ENCODE data around the gene FPGS.

Gene FPGS

DNA sequence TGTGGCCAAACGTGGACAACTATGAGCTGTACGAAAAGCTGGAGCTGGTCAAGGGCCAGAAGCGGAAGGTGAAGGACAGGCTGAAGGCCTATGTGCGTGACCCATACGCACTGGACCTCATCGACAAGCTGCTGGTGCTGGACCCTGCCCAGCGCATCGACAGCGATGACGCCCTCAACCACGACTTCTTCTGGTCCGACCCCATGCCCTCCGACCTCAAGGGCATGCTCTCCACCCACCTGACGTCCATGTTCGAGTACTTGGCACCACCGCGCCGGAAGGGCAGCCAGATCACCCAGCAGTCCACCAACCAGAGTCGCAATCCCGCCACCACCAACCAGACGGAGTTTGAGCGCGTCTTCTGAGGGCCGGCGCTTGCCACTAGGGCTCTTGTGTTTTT lies 13.5 kb upstream of the FPGS start:
- no peak for DNase-seq (ENCODE audit: low spot score)

GRCh38 chr9:127790094-127790855 lies 12.4 kb upstream of the FPGS start:
- DNase-seq (ENCODE audit: low spot score), result no peak

GRCh38 chr9:127791085-127791484 lies 11.6 kb upstream of the FPGS start:
- no peak for DNase-seq (ENCODE audit: low spot score)

DNA sequence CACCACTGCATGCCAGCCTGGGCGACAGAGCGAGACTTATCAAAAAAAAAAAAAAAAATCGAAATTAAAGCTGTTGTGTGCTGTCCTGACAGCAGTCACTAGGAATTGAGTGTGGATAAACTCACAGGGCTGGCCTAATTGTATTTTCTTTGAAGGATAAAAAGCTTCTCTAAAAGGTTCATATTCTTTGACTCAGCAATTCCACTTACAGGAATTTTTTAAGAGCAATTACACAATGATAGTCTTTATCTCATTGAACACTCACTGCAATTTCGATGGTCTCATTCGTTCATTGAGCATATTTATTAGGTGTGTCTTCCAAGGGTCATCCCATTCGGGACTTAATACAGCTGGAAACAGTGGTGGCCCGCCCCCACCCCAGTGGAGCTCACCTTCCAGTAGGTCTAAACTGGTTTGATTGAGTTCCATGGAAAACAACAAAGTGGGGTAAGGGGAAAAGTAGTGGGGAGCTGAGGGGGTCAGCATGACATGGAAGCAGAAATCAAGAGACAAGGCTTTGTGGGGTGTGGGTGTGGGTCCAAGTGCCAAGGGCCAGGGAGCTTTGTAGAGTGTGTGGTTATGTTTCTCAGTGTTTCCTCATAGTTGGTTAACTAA lies 10.2 kb upstream of the FPGS start:
- no peak for DNase-seq (ENCODE audit: low spot score)

- DNase-seq (ENCODE audit: low spot score), result no peak
Measured at GRCh38 chr9:127793093-127793708, 9.5 kb upstream of the FPGS start.

DNA sequence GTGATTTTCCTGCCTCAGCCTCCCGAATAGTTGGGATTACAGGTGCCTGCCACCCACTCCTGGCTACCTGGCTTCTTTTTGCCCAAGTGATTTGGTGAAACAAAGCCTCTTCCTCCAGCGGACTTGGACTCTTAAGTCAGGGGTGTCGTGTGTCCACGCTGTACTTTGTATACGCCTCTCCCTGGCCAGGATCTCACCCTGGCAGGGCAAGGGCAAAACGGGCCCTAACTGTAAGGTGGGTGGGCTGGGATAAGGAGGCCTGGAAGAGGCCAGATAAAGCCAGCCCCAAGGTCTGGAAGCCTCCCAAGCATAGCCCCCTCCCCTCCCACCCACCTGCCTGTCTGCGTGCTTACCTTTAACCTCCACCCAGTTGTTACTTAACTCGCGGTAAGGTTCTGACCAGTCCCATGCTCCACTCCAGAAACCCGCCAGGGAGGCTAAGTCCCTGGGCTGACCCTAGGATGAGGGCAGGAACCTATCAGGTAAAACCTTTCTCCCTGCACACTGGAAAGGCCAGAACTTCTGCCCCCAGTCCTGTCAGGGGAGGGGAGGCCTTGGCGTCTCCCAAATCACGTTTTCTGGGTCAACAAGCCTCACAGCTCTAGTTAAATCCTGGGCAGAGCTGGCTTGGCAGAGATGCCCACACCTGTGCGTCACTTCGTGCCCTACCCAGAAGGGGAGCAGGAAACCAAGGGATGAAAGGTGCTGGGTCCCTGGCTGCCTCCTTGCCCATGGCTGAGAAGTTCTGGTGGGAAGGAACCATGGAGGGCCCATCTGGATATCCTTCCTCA lies 8.5 kb upstream of the FPGS start:
- no peak for DNase-seq (ENCODE audit: low spot score)

DNA sequence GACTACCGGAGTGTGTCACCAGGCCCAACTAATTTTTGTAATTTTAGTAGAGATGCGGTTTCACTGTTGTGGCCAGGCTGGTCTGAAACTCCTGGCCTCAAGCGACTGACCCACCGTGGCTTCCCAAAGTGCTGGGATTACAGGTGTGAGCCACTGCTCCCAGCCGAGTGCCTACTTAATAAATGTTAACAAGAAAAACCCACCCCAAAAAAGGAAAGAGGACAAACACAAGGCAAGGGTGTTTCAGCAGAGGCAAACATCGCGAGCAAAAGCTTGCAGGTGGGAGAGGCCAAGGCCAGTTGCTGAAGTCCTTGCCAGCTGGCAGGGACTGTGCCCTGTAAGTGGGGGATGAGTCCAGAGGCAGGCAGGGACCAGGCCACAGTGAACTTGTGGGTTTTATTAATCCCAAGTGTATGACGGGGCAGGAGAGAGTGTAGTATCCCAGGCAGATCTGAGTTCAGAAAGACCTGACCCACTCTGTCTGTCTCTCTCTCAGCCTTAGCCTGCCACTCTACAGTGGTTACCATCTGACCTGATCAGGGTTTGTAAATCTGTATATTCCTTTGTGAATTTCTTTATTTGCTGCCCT lies 6.4 kb upstream of the FPGS start:
- DNase-seq (ENCODE audit: low spot score), result no peak

- DNase-seq (ENCODE audit: low spot score), result no peak
Measured at GRCh38 chr9:127796852-127797370, 5.8 kb upstream of the FPGS start.

- no peak for DNase-seq (ENCODE audit: low spot score)
Measured at GRCh38 chr9:127801955-127802575, 617 bp upstream of the FPGS start.

- no peak for DNase-seq (ENCODE audit: low spot score)
Measured at GRCh38 chr9:127803507-127804352, 1.0 kb downstream of the FPGS start.

GRCh38 chr9:127805620-127806019 lies 2.9 kb downstream of the FPGS start:
- no peak for DNase-seq (ENCODE audit: low spot score)

DNA sequence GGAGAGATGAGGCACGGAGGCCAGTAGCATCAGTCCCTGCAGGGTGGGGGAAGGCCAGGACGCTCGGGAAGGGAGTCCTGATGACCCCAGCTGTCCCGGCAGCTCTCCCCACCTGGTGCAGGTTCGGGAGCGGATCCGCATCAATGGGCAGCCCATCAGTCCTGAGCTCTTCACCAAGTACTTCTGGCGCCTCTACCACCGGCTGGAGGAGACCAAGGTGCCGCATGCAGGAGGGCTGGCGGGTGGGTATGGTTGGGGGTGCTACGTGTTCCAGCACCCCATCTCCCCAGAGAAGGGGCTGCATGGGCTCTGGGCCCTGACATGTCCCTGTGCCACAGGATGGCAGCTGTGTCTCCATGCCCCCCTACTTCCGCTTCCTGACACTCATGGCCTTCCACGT lies 4.2 kb downstream of the FPGS start:
- DNase-seq (ENCODE audit: low spot score), result no peak

GRCh38 chr9:127808347-127809001 lies 5.8 kb downstream of the FPGS start:
- no peak for DNase-seq (ENCODE audit: low spot score)

DNA sequence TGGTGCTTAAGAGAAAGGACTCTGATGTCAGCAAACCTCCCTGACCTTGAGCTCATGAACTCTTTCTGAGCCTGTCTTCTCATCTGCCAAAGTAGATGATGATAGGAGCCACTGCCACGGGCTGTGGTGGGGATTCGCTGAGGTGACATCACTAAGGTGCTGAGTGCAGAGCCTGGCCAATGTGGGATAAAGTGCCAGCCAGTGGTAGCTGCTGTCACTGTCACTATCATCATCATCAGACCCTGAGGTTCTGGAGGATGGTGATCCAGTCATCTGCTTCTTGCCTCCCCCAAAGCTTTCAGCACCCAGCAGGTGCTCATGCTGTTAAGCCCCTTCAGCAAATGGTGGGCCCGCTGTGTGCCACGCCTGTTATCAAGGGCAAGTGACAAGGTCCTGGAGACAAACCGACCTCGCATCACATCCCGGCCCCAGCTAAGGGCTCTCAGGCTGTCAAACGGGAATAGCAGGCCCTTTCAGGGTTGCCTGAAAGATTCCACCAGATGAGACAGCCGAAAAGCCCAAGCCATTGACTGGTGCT lies 6.4 kb downstream of the FPGS start:
- no peak for DNase-seq (ENCODE audit: low spot score)

GRCh38 chr9:127809540-127810377 lies 7.1 kb downstream of the FPGS start:
- no peak for DNase-seq (ENCODE audit: low spot score)

- no peak for DNase-seq (ENCODE audit: low spot score)
Measured at GRCh38 chr9:127810378-127811187, 7.9 kb downstream of the FPGS start.

DNA sequence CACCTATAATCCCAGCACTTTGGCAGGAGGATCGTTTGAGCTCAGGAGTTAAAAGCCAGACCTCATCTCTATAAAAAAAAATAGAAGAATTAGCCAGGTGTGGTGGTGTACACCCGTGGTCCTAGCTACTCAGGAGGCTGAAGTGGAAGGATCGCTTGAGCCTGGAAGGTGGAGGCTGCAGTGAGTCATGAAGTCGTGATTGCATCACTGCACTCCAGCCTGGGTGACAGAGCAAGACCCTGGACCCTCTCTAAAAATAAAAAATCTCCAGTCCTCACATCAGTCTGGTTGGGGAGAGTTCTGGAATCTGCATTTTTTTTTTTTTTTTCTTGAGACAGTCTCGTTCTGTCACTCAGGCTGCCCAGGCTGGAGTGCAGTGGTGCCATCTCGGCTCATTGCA lies 9.3 kb downstream of the FPGS start:
- DNase-seq (ENCODE audit: low spot score), result no peak

Measured in putamen (tissue), 1 donor.